ENCODE data around the gene TBC1D22B. TPM values are rescaled to one million over a fixed set of nuclear protein-coding genes. Genes with fewer than 3 reads are reported as not detected.
"Not testable (repeated sequence)": the region's sequence is repeated elsewhere in the genome, so short reads cannot be mapped to it uniquely, and the experiment has no call there.

The TBC1D22B gene
- total and polyA plus RNA-seq, 3 donors from 2014 or later: 23.1 to 36.4 (median 25.6) TPM

DNA sequence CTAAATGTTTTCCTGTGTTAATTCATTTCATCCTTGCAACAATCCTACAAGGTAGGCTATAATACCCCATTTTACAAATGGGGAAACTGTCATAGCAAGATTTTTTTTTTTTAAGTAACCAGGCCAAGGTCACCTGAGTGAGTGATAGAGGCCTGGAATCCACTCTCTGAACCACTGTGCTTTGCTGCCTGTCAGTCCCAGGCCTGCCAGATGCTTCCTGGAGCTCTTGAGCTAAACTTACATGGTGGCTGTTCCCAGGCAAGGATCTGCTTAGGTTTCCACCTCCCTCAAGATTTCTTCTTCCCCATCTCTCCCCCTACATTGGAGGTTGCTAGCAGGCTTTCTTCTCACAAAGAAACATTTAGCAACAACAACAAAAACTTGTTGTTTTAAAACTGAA is 63.5 kb downstream of the TBC1D22B start:
- Histone ChIP-seq H3K36me3 (ENCODE audit: low read depth, missing control alignments) (no peaks in the 10 kb centered on the region), H3K9me3 (no peaks in the 10 kb centered on the region)
- intact Hi-C loops (cut with DNase I; ENCODE audit: low total_unique reads): loop anchor here (10.0 kb wide), 1 partner anchor 374 kb away; the partner anchor contains the start of gene MDGA1

DNA sequence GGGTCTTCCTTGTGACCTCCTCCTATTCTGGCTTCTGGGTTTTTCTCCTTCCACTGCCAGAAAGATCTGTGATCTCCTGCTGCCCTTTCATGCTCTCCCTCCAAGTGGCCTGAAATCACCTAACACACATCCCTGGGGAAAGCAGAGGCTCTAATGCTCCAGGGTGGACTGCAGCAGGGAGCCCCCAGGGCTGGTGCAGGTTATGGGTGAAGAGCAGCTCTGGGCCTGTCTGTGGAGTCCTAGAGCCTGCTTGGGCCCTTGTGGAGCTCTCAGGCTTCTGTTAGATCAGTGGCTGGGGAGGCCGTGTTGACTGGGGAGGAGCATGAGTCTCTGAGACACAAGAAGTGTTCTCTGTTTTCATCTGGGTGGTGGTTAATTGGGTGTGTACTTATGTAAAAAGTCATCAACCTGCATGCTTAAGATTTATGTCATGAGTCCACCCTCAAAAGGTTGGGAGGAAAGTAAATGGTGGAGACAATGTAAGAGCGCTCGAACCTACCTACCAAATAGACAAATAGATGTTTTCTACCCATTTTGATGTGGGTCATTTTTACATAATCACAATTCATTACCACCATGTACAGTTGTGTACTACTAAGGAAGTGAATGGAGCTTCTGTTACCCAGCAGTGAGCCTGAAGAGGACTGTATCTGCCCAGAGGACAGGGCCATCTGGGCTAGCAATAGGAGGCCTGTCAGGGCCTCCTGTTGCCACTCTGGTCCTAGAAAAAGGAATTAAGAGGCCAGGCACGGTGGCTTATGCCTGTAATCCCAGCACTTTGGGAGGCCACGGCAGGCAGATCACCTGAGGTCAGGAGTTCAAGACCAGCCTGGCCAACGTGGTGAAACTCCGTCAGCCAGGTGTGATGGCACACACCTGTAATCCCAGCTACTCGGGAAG is 64.2 kb downstream of the TBC1D22B start:
- H3K9me3 ChIP-seq: no peaks in the 10 kb centered on the region
- no peaks in the 10 kb centered on the region for H3K36me3 ChIP-seq (ENCODE audit: low read depth, missing control alignments)
- H3K27me3 ChIP-seq: no peaks in the 10 kb centered on the region
- H3K4me3 ChIP-seq: no peak overlapping the region
- 88 to 98% methylated on average over 5 to 8 of the region's 8 CpGs for WGBS, 2 donors
- peaks cover 9% of the 10 kb centered on the region for H3K4me1 ChIP-seq
- DNase-seq: no peak
- H3K27ac ChIP-seq: peak overlapping the region; percentile 18 to 46
- intact Hi-C loops (cut with DNase I; ENCODE audit: low total_unique reads): loop anchor here (10.0 kb wide), 1 partner anchor 373 kb away; the partner anchor contains the start of gene MDGA1
- no peak for TF ChIP-seq POLR2A (IDR thresholded peaks at IDR 0.05)
- TF ChIP-seq, protein P1, sequence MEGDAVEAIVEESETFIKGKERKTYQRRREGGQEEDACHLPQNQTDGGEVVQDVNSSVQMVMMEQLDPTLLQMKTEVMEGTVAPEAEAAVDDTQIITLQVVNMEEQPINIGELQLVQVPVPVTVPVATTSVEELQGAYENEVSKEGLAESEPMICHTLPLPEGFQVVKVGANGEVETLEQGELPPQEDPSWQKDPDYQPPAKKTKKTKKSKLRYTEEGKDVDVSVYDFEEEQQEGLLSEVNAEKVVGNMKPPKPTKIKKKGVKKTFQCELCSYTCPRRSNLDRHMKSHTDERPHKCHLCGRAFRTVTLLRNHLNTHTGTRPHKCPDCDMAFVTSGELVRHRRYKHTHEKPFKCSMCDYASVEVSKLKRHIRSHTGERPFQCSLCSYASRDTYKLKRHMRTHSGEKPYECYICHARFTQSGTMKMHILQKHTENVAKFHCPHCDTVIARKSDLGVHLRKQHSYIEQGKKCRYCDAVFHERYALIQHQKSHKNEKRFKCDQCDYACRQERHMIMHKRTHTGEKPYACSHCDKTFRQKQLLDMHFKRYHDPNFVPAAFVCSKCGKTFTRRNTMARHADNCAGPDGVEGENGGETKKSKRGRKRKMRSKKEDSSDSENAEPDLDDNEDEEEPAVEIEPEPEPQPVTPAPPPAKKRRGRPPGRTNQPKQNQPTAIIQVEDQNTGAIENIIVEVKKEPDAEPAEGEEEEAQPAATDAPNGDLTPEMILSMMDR (IDR thresholded peaks at IDR 0.05): no peak

More for the DNA sequence above, 63.5 kb downstream of the TBC1D22B start:
- Histone ChIP-seq H3K27ac (no peak overlapping the region), H3K4me3 (no peak overlapping the region), H3K4me1 (peaks cover 7% of the 10 kb centered on the region), H3K27me3 (no peaks in the 10 kb centered on the region)
- peak; percentile 39 for DNase-seq
- no peak for TF ChIP-seq POLR2A (IDR thresholded peaks at IDR 0.05)

- peaks cover 9% of the 10 kb centered on the region for H3K4me1 ChIP-seq
- 18 to 25% methylated on average over 3 of the region's 3 CpGs for whole genome bisulfite sequencing, 2 donors
- intact Hi-C loops (cut with DNase I; ENCODE audit: low total_unique reads): loop anchor here (10.0 kb wide), 1 partner anchor 371 kb away; the partner anchor contains the start of gene MDGA1
Observed at GRCh38 chr6:37323580-37323979, 66.0 kb downstream of the TBC1D22B start.

DNA sequence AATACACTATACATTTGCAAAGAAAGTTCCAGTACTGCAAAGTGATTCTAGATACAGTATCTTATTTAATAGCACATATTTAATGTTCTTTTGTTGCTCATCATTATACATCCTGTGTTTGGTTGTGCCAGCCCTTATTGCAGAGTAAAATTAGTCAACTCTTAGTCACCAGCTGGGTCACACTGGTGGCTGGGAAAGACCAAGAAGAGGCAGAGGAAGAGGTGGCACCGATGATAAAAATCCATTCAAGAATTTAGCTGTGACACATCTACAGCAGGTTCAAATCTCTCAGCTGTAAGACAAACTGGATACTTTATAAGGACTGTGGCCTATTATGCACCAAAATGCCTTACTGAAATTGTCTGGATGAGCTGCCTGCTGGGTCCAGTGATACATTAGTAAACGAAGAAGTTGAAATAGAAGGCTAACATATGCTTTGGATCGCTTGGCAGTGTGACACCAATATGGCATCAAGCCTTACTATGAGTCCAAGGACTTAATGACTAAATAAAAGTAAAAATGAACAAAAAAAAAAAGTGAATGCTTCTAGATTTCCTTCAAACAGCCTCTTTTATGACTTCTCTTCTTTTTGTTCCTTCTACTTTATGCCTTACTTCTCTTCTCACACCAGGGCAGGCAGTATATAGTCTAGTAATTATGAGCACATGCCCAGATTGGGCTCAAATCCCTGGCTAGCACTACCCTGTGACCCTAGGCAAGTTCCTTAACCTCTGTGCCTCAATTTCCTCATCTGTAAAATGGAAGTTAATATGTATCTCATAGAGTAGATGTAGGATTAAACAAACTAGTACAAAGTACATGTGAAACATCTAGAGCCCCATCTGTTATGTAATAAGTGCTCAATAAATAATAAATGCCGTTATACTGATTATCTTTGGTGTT is 66.8 kb downstream of the TBC1D22B start:
- Histone ChIP-seq H3K27ac (peak overlapping the region in 1 of 2 donors; percentile 15), H3K4me1 (peaks cover 9% of the 10 kb centered on the region), H3K27me3 (no peaks in the 10 kb centered on the region), H3K4me3 (no peak overlapping the region), H3K9me3 (no peaks in the 10 kb centered on the region), H3K36me3 (ENCODE audit: low read depth, missing control alignments) (no peaks in the 10 kb centered on the region)
- intact Hi-C loops (cut with DNase I; ENCODE audit: low total_unique reads): loop anchor here (10.0 kb wide), 1 partner anchor 370 kb away; the partner anchor contains the start of gene MDGA1
- DNase-seq: no peak
- WGBS, 2 donors: 59 to 60% methylated on average over 4 of the region's 4 CpGs
- TF ChIP-seq POLR2A (IDR thresholded peaks at IDR 0.05): no peak
- TF ChIP-seq, protein P1 (IDR thresholded peaks at IDR 0.05): no peak

More at GRCh38 chr6:37323580-37323979, 66.0 kb downstream of the TBC1D22B start:
- Histone ChIP-seq H3K27me3 (no peaks in the 10 kb centered on the region), H3K9me3 (no peaks in the 10 kb centered on the region), H3K36me3 (ENCODE audit: low read depth, missing control alignments) (no peaks in the 10 kb centered on the region), H3K4me3 (no peak overlapping the region), H3K27ac (no peak overlapping the region)
- TF ChIP-seq, protein P1 (IDR thresholded peaks at IDR 0.05): no peak
- TF ChIP-seq POLR2A (IDR thresholded peaks at IDR 0.05): no peak
- DNase-seq: no peak

DNA sequence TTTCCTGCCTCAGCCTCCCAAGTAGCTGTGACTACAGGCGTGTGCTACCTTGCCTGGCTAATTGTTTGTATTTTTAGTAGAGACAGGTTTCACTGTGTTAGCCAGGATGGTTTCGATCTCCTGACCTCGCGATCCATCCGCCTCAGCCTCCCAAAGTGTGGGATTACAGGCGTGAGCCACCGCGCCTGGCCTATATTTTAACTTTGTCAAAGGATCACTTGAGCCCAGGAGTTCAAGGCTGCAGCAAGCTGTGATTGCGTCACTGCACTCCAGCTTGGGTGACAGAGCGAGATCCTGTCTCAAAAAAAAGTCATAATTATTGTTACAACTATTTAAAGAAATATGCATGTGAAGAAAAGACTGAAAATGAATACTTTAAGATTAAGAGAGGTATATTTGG is 72.8 kb downstream of the TBC1D22B start:
- DNase-seq; H3K4me1 ChIP-seq; H3K27me3 ChIP-seq; H3K4me3 ChIP-seq; H3K27ac ChIP-seq; H3K9me3 ChIP-seq; H3K36me3 ChIP-seq (ENCODE audit: low read depth, missing control alignments); intact Hi-C loops (cut with DNase I; ENCODE audit: low total_unique reads): not testable (repeated sequence)
- 85 to 86% methylated on average over 10 of the region's 10 CpGs for WGBS, 2 donors
